ENCODE measurements around the gene IGF2BP2.

DNA sequence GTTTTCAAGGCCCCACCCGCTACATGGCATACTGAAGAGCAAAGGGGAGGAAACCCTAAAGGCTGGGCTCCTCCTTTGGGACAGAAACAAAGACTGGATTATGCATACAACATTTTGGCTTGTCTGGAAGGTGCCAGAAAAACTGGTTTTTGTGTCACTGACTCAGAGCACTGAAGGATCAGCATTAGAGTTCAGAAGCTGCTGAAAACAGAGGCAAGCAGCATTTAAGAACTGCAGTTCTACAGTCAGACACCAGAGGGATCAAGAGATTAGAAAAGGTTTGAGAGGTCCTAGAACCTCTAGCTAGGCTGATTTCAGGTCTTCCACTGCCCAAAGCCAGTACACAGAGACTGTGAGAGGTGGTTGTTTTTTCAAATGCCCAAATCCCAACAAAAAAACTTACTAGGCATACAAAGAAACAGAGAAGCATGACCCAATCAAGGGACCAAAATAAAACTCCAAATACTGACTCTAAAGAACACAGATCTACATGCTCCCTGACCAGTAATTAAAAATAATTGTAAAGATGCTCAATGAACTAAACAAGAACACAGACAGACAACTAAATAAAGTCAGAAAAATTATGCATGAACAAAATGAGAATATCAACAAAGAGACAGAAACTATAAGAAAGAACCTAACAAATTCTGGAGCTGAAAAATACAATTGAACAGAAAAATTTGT is 147.6 kb downstream of the IGF2BP2 start:
- no peak for TF ChIP-seq POLR2AphosphoS5 (IDR thresholded peaks at IDR 0.05; ENCODE audit: low read depth, low read length)
- TF ChIP-seq SPI1 (IDR thresholded peaks at IDR 0.05; ENCODE audit: low read depth, low read length), result no peak
- TF ChIP-seq POLR2A (IDR thresholded peaks at IDR 0.05; ENCODE audit: low read depth, low read length), result no peak
- TF ChIP-seq POU2F2 (IDR thresholded peaks at IDR 0.05; ENCODE audit: low read depth, low read length), result no peak

Data from GM12891 (cell line).